GM18526 (cell line): ENCODE results near the gene PPP1R37.

Experiments used
- POLR2A ChIP-seq: IDR thresholded peaks from 3 replicates; pipeline ENCODE4 v1.6.1; 2011; ENCODE audit not compliant: insufficient read length; ENCODE audit errors: extremely low read depth

PPP1R37 gene

DNA sequence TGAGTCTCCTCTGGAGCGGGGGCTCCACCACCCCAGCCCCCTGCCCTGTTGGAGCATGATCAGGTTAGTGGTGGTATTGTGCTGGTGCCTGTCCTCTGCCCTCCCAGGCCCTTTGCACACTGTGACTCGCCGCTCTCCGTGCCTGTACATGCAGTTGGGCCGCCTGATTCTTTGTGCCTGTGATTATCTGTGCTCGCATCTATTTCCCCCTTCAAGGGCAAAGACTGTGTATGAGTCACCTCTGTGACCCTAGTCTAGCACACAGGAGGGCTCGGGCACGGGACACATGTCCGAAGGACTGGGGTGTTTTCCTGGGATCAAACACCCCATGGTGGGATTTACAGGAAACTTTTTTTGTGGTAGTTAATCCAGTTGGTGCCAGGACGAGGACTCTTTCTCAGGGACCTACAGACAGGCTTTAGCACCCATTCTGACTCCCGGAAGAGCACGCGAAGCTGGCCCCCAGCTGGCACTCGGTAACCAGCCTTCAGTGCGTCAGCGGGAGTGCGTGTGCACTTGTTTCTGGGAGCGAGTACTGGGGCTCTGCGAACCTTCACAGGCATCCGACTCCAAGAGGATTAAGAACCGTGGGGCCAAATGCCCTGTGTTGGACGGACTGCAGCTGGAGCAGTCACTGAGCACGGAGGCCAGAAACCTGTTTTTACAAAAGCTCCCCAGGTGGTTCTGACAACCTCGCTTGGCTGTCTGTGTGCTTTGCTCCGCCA, 6.7 kb downstream of the PPP1R37 start:
- TF ChIP-seq POLR2A: no peak

DNA sequence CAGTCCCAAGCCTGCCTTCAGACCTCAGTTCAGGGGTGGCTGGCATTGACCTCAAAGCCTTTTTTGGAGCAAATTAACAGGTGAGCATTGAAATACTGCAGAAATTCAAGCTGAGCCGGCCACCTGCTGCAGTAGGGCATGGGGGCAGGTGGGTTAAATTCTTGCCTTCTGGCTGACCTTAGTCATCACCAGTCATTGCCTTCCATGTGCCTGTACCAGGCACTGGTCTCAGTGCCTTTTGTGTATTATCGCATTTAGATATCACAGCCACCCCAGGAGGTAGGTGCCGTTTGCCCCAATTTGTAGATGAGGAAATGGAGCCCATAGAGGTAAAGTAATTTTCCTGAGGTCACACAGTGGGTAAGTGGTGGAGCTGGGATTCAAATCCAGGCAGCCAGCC, 7.2 kb downstream of the PPP1R37 start:
- no peak for TF ChIP-seq POLR2A

DNA sequence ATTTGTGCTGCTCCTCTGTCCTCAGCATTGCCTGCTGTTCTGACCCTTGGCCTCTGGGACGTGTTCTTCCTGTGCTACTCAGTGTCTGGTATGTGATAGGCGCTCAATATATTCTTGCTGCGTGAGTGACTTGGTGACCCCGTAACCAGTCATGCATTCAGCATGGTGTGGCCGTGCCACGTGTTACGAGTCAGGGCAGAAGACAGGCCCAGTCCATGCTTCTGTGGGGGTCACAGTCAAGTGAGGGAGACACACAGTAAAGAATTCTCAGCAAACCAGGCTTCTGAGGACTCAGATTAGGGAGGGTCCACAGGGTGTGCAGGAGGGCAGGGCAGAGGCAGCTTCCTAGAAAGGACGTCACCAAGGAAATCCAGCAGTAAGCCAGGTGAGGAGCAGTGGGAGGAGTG, 7.9 kb downstream of the PPP1R37 start:
- no peak for TF ChIP-seq POLR2A

GRCh38 chr19:45101806-45102205, 8.8 kb downstream of the PPP1R37 start:
- TF ChIP-seq POLR2A: no peak

- TF ChIP-seq POLR2A: no peak
Measured at GRCh38 chr19:45102481-45102880, 9.5 kb downstream of the PPP1R37 start.

GRCh38 chr19:45103156-45103507, 10.2 kb downstream of the PPP1R37 start:
- TF ChIP-seq POLR2A: no peak

GRCh38 chr19:45103508-45104319, 10.7 kb downstream of the PPP1R37 start:
- no peak for TF ChIP-seq POLR2A

DNA sequence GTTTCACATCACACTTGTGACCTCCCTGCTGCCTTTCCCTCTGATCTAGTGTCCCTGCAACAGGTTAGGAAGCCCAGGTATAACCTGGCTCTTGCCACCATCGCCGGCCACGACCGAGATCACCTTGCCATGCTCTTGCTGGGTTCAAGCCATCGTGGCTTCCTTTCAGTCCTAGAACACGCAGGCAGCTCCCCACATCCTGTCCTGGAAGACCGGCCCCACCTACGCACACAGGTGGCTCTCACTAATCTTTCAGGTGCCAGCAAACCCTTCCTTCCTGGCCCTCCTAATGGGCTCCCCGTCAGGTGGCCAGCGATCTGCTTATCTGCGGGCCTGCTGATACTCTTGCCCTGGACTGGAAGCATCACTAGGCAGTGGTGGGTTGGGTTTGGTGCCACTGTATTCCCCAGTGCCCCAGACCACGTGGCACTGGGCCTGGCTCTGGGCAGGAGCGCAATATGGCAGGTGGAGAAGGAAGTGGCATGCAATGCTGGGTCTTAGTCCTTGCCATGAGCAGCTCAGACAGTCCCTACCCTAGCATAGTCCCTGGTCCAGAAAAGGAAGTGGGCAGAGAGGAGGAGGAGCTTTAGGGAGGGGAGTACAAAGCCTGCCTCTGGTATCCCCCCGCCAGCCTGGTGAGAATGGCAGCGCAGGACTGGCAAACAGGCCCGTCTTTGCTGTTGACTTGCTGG, 11.8 kb downstream of the PPP1R37 start:
- TF ChIP-seq POLR2A: no peak

GRCh38 chr19:45107621-45108150, 14.7 kb downstream of the PPP1R37 start:
- no peak for TF ChIP-seq POLR2A

- no peak for TF ChIP-seq POLR2A
Measured at GRCh38 chr19:45110851-45111266, 17.9 kb downstream of the PPP1R37 start.

DNA sequence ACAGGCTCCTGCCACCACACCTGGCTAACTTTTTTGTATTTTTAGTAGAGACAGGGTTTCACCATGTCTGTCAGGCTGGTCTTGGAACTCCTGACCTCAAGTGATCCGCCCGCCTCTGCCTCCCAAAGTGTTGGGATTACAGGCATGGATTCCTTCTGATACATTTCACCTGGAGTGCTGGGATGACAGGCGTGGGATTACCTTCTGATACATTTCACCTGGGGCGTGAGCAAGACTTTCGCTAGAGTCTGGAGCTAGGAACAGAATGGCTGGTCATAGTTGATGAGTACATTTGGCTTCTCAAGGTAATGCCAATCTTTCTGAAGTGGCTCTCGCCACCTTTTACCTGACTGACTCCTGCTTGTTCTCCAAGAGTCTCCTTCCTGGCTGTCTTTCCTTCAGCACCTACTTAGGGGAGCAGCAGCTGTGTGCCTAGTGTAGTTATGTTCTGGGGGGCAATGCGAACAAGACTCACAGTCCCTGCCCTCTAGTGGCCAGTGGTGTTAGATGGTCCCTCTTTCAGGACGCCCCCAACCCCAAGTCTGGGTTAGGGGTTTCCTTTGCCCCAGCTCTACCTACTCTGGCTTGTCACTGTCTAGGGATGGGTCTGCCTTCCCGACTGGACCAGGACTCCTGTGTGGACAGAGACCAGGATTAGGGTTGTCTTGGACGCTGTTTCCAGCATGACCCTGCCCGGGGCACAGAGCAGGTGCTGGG, 19.3 kb downstream of the PPP1R37 start:
- TF ChIP-seq POLR2A: no peak

- TF ChIP-seq POLR2A: no peak
Measured at GRCh38 chr19:45113628-45114027, 20.6 kb downstream of the PPP1R37 start.

GRCh38 chr19:45114116-45114515, 21.1 kb downstream of the PPP1R37 start:
- no peak for TF ChIP-seq POLR2A

GRCh38 chr19:45115809-45116615, 23.0 kb downstream of the PPP1R37 start:
- no peak for TF ChIP-seq POLR2A

DNA sequence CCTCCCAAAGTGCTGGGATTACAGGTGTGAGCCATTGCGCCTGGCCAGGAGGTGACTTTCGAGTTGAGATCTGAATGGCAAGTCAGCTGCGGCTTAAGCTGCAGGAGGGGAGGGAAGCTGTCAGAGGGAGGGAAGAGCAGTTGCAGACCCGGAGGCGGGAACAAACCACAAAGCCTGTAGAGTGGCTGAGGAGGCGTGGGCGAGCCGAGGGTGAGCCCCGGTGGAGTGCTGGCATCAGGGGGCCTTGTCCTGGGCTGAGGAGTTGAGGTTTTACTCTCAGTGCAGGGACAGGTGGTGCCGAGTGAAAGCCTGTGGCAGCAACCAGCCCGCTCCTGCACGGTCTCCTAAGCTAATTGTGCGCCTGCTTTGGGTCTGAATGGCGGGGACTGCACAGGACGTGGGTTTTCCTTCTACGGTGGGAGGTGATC, 24.2 kb downstream of the PPP1R37 start:
- TF ChIP-seq POLR2A: no peak

DNA sequence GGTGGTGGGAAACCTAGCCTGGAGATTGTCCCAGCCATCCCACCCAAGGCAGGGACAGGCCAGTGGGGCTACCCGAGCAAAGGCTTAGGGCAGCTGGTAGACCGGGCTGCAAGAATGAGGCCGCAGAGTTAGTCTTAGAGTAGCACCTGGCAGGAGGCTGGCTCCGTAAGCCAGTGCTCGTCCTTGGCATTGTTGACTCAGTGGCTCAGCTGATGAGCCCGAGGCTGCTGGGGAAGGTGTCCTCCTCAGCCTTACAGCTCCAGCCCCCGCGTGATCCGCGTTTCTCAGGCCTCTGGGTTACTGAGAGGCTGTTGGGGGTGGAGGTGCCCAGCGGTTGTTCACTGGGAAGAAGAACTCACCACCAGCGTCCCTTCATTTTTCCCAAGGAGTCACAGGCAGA, 24.7 kb downstream of the PPP1R37 start:
- TF ChIP-seq POLR2A: no peak
